ENCODE results near the gene ANKDD1B. TPM values are rescaled to one million over a fixed set of nuclear protein-coding genes. Genes with fewer than 3 reads are reported as not detected.

The ANKDD1B gene
- total and polyA plus RNA-seq, 2 experiments from 2014 or later = 0.40 to 0.73 TPM

GRCh38 chr5:75614176-75614575 is 2.9 kb downstream of the ANKDD1B start (continued):
- TF ChIP-seq ZNF462 (CRISPR knock-in tag; IDR thresholded peaks at IDR 0.05) = no peak

GRCh38 chr5:75616371-75616881 is 5.2 kb downstream of the ANKDD1B start:
- no peaks in the 10 kb centered on the region for H3K9me3 Mint-ChIP-seq
- no peak overlapping the region for H3K27ac Mint-ChIP-seq
- Histone ChIP-seq H3K4me3 (no peak overlapping the region), H3K79me2 (replicated peaks; ENCODE audit: insufficient read depth) (no peaks in the 10 kb centered on the region), H3K27ac (ENCODE audit: low read depth) (no peak overlapping the region), H3F3A (replicated peaks; ENCODE audit: low read depth) (no peaks in the 10 kb centered on the region), H3K36me3 (ENCODE audit: insufficient read depth) (no peaks in the 10 kb centered on the region), H2AFZ (peak overlapping the region; percentile 19), H3K4me1 (ENCODE audit: insufficient read depth) (peaks cover 7% of the 10 kb centered on the region), H3K4me2 (no peak overlapping the region), H4K20me1 (replicated peaks; ENCODE audit: insufficient read depth) (no peaks in the 10 kb centered on the region), H3K27me3 (ENCODE audit: insufficient read depth) (no peaks in the 10 kb centered on the region), H3K9me2 (ENCODE audit: insufficient read depth) (0 out of 2 replicates have a peak, but pooled peaks cover 6% of the 10 kb centered on the region)
- TF ChIP-seq CTCF (conservative IDR thresholded peaks at IDR 0.05; ENCODE audit: low read depth in 2 of 2) = no peak
- H3K4me3 Mint-ChIP-seq = no peak overlapping the region
- DNase-seq (ENCODE audit: low spot score) (no peak), ATAC-seq (no peak)
- H3K27me3 Mint-ChIP-seq (ENCODE audit: insufficient read depth, low read depth, poor library complexity) = peaks cover 3% of the 10 kb centered on the region
- H3K4me1 Mint-ChIP-seq = peaks cover 9% of the 10 kb centered on the region; the same call in 2 of the 3 replicates
- H3K36me3 Mint-ChIP-seq (ENCODE audit: low read depth) = no peaks in the 10 kb centered on the region

All from GM23338 (cell line).